Right ventricle myocardium inferior (tissue), 1 donor: ENCODE measurements around the gene BICC1. TPM values are rescaled to one million over a fixed set of nuclear protein-coding genes. Genes with fewer than 3 reads are reported as not detected.

ENCODE experiments used
- ATAC-seq: fragments of 200-7000 bp; cut with Tn5 transposase; one replicate; pipeline ENCODE4 v1.9.1; 2020; ENCODE audit warnings: mild to moderate bottlenecking, moderate library complexity
- DNase-seq: peaks from one replicate; pipeline ENCODE4 v3.0.0; 2021; ENCODE audit errors: missing footprints
- intact Hi-C: fragments of 100-400 bp; cut with DNase I; formaldehyde crosslinking; loops from one replicate; pipeline ENCODE4 v1.11.0; 2022
- total RNA-seq: library from RNA; stranded (reverse); fragmentation: NEBNext Ultra II Directional; extraction: Animal tissue kit (Norgen Biotek cat#: 25700); gene quantifications from one replicate; pipeline ENCODE4 v1.2.1, GENCODE V29; 2021
- donor health status: DM: no; HTN: yes; CAD: no; lungs with severe emphysema.

The BICC1 gene
- total RNA-seq, 1 donor from 2014 or later = 8.2 TPM

DNA sequence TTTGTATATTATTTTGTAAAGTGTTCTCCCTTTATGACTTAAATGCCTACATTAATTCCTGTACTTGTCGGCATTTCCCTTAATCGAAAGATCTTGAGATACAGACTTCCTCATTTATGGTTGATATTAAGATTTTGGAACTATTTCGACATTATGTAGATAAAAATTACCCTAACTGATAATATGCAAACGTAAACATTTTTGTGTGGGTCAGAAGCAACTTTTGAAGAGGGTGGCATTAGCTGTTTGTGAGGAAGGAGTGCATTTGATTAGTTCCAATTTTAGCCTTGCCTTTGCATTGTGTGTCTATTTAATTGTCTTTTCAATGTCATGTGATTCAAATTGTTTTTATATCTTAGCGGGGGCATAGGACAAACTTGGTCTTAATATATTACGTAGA is 114.7 kb downstream of the BICC1 start:
- intact Hi-C loops = no loop called here
- DNase-seq = no peak
- ATAC-seq = no peak

DNA sequence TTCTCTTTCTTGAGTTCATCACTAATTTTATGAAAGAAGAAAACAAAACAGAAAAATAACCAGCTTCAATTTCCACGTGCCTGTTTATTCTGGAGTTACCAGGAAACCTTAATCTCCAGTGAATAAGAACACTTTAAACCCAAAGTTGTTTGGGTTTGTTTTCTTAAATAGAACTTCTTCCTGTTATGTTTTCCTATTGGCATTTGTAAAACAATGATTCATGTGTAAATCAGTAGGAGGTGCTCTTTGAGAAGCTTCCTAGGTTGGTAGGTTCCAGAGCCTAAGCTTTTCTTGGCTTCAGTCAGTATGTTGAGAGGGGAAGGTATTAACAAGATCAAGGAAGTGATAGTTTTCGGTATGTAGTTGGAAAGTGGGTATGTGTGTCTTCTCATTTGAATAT is 119.0 kb downstream of the BICC1 start:
- DNase-seq (no peak), ATAC-seq (no peak)
- intact Hi-C loops = no loop called here

GRCh38 chr10:58632216-58632615 is 119.5 kb downstream of the BICC1 start:
- ATAC-seq (no peak), DNase-seq (no peak)
- intact Hi-C loops = no loop called here

GRCh38 chr10:58637352-58637751 is 124.7 kb downstream of the BICC1 start:
- intact Hi-C loops = no loop called here
- ATAC-seq = peak; percentile 15

GRCh38 chr10:58638388-58638787 is 125.7 kb downstream of the BICC1 start:
- intact Hi-C loops = no loop called here
- no peak for DNase-seq
- peak; percentile 47 for ATAC-seq

More at GRCh38 chr10:58637352-58637751, 124.7 kb downstream of the BICC1 start:
- DNase-seq = no peak

GRCh38 chr10:58641095-58641531 is 128.4 kb downstream of the BICC1 start:
- DNase-seq (no peak), ATAC-seq (no peak)
- intact Hi-C loops = no loop called here

GRCh38 chr10:58641708-58642107 is 129.0 kb downstream of the BICC1 start:
- intact Hi-C loops = no loop called here
- DNase-seq (no peak), ATAC-seq (no peak)

GRCh38 chr10:58642283-58642682 is 129.6 kb downstream of the BICC1 start:
- ATAC-seq (no peak), DNase-seq (no peak)
- intact Hi-C loops = no loop called here

DNA sequence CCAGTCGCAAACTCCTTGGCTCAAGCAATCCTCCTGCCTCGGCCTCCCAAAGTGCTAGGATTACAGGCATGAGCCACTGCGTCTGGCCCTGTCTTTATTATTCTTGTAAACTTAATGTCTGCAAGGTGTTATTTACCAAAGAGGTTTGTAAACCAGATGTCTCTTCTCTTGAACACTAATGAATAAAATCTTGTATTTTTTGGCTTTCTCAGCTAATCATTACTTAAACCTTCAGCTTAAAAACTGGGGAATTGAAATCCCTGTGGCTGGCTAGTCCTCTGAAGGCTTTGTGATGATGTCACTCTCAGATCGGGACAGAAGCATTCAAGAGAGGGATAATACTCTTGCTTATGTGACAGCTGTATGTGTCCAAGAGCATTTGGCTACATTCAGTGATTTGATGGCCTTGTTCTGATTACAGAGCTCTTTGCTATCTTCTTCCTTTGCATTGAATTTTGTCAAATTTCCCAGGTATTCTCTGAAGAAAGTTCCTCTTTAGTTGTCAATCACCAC is 130.3 kb downstream of the BICC1 start:
- intact Hi-C loops = no loop called here
- peak; percentile 44 for ATAC-seq
- DNase-seq = no peak

- ATAC-seq (no peak), DNase-seq (no peak)
- intact Hi-C loops = no loop called here
These were observed 131.6 kb downstream of the BICC1 start for GRCh38 chr10:58644311-58644710.

GRCh38 chr10:58645416-58646146 is 132.9 kb downstream of the BICC1 start:
- no peak for ATAC-seq

DNA sequence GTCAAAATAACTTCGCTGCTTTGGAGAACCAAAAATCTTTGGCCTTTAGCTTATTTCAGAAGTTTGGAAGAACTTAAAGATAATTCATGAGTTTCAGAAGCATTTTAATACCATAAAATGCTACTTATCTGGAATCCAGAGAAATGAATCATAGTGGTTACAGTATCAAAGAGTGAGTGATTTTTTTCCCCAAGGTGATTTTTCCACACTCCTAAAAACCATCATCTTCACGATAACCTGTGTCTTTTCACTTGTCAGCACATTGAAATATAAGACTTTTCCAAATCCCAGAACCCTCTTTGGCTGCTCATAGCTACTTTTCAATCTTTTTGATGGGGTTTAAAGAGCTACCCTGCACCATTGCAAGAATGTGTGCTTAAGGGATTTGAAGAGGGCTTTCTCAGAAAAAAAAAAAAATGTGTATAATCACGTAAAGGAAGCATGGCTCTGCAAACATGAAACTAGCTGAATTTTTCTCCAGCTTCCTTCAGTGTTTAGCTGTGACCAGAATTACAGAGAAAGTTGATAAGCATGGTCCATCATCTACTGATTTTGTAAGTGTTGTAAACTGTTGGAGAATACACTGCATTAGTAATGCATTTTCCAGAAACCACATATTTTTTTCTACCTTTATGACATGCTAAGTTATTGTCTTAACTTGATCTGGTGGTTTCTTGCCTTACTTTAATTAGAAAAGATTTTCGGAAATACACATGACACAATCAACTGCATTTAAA is 134.9 kb downstream of the BICC1 start:
- intact Hi-C loops = no loop called here
- no peak for ATAC-seq
- DNase-seq = no peak

More at GRCh38 chr10:58645416-58646146, 132.9 kb downstream of the BICC1 start:
- DNase-seq = no peak
- intact Hi-C loops = no loop called here

DNA sequence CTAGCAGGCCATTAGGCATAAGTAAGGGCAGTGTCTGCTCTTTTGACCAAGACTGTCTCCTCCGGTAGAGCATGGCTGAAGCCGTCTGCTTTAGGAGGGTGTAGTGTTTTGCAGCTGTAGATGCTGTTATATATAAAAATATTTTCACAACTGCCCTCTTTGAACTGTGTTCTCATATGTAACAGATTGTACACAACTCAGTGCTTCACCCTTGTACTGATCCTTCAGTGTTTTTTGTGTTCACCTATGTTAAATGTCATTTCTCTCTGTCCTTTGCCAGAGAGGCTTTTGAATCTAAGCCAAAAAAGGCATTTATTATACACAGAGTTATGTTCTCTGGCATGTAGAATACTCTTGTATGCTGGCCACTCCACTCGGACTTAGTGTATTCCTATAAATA is 135.5 kb downstream of the BICC1 start:
- no peak for ATAC-seq

GRCh38 chr10:58651040-58651439 is 138.4 kb downstream of the BICC1 start:
- intact Hi-C loops = no loop called here
- no peak for DNase-seq
- peak; percentile 72 for ATAC-seq

More for the DNA sequence above, 135.5 kb downstream of the BICC1 start:
- DNase-seq = no peak
- intact Hi-C loops = no loop called here

DNA sequence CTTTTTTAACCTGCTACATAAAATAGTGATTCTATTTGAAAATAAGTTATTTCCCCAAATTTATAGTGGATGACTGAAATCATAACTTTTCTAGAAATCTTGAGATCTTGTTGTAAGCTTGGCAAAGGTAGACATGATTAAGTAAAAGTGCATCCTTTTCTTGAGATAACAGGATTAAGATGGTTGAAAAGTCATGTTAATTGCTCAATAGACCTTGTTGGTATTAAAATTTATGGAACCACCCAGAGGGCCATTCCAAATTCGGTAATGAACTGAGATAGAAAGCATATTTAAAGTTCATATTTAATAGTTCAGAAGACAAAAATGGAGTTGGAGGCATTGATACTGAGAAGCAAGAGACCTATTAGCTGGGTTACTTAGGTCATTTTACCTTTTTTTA is 139.1 kb downstream of the BICC1 start:
- no peak for DNase-seq
- no peak for ATAC-seq
- intact Hi-C loops = no loop called here

DNA sequence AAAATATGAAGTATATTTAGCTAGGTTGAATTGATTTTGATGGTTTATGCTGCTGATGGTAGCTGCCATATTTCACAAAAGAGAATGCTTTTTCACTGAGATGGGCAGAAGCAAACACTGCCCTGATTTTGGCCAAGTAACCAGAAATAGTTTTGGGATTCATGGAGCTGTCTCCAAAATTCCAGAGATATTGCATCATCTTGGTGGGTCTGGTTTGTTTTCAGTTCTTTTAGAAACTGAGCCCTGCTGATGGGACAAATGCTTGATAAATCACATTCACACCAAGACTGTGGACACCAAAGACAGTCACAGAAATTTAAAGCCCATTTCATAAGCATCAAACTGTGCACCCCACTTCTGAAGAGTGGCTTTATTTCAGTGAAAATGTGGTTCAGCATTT is 140.5 kb downstream of the BICC1 start:
- ATAC-seq (no peak), DNase-seq (no peak)
- intact Hi-C loops = no loop called here

DNA sequence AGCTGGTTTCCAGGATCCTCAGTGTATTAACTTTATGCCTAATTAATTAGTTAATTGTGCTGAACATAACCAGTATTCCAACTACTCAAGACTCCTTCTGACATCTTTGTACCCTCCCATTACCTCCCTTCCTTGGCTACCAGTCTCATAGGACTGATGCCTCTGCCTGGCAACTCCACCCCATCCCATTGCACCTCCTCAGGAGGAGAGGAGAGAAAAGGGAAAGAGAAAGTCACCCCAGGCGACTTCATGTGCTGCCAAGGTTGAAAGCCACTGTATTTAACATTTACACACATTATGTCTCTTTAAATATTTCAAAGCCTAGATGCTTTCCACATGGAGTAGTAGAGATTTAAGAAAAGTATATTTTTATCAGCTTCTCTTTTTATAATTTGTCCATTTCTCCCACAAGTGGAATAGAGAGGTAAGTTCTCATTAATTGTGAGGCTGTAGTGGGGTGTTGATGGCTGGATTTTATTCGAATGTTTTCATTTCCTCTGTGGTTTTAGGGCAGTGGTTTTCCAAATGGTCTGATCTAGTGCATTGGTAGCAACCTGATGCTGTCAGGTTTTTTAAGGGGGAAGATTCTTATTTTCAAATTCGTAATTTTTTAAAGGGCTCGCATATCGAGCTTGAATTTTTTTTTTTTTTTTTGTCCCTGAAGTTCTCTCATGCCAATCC is 148.0 kb downstream of the BICC1 start:
- intact Hi-C loops = no loop called here
- ATAC-seq = no peak

GRCh38 chr10:58661336-58661735 is 148.7 kb downstream of the BICC1 start:
- DNase-seq (no peak), ATAC-seq (no peak)
- intact Hi-C loops = no loop called here

More for the DNA sequence above, 148.0 kb downstream of the BICC1 start:
- no peak for DNase-seq

- no peak for ATAC-seq
- no peak for DNase-seq
- intact Hi-C loops = no loop called here
These were observed 149.2 kb downstream of the BICC1 start for GRCh38 chr10:58661902-58662301.
